Measurements from ENCODE around the gene IQCF2.

- TF ChIP-seq SAFB2 (IDR thresholded peaks at IDR 0.05; ENCODE audit: borderline replicate concordance, low read depth, low read length, severe bottlenecking) (no peak), BRCA1 (IDR thresholded peaks at IDR 0.05) (no peak), BRCA1 (CRISPR knock-in tag; IDR thresholded peaks at IDR 0.05) (no peak), CEBPG (CRISPR knock-in tag; IDR thresholded peaks at IDR 0.05) (no peak), CEBPG (tag; conservative IDR thresholded peaks at IDR 0.05 in 1 of 2, IDR thresholded peaks at IDR 0.05 in 1 of 2) (no peak)
- TF ChIP-seq, protein P1, sequence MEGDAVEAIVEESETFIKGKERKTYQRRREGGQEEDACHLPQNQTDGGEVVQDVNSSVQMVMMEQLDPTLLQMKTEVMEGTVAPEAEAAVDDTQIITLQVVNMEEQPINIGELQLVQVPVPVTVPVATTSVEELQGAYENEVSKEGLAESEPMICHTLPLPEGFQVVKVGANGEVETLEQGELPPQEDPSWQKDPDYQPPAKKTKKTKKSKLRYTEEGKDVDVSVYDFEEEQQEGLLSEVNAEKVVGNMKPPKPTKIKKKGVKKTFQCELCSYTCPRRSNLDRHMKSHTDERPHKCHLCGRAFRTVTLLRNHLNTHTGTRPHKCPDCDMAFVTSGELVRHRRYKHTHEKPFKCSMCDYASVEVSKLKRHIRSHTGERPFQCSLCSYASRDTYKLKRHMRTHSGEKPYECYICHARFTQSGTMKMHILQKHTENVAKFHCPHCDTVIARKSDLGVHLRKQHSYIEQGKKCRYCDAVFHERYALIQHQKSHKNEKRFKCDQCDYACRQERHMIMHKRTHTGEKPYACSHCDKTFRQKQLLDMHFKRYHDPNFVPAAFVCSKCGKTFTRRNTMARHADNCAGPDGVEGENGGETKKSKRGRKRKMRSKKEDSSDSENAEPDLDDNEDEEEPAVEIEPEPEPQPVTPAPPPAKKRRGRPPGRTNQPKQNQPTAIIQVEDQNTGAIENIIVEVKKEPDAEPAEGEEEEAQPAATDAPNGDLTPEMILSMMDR (IDR thresholded peaks at IDR 0.05 in 2 of 3, conservative IDR thresholded peaks at IDR 0.05 in 1 of 3; ENCODE audit: insufficient read depth in 2 of 3, low read depth in 1 of 3, low read length in 3 of 3), result no peak
Observed at GRCh38 chr3:51896607-51897305, 35.3 kb downstream of the IQCF2 start.

All from K562 (cell line).